Renal cortical epithelial cell (primary cell): ENCODE results near the gene FYCO1. TPM values are rescaled to one million over a fixed set of nuclear protein-coding genes. Genes with fewer than 3 reads are reported as not detected.
A peak's percentile ranks its signal among the peaks of the same experiment; 100 is the strongest.

ENCODE experiments used
- DNase-seq: peaks from one replicate; pipeline ENCODE4 v3.0.0-alpha.2; 2011; ENCODE audit warnings: low read depth
- total RNA-seq: library from RNA; depleted of rRNA; stranded (reverse); fragments of >200 nt; gene quantifications from 2 replicates; pipeline ENCODE4 v1.2.3, GENCODE V29; 2014

Gene FYCO1
- total RNA-seq, 1 donor from 2014 or later = 46.2 TPM

GRCh38 chr3:45915518-45916231 lies 79.9 kb downstream of the FYCO1 start:
- peak; percentile 88 for DNase-seq

GRCh38 chr3:45915059-45915439 lies 80.6 kb downstream of the FYCO1 start:
- no peak for DNase-seq

GRCh38 chr3:45914362-45915058 lies 81.1 kb downstream of the FYCO1 start:
- no peak for DNase-seq

- DNase-seq = no peak
Observed at GRCh38 chr3:45912435-45912834, 83.2 kb downstream of the FYCO1 start.

GRCh38 chr3:45911511-45912226 lies 84.0 kb downstream of the FYCO1 start:
- DNase-seq = no peak

- DNase-seq = no peak
Observed at GRCh38 chr3:45910892-45911291, 84.7 kb downstream of the FYCO1 start.

GRCh38 chr3:45909542-45909941 lies 86.1 kb downstream of the FYCO1 start:
- DNase-seq = no peak

- no peak for DNase-seq
Observed at GRCh38 chr3:45908761-45909160, 86.9 kb downstream of the FYCO1 start.

- DNase-seq = no peak
Observed at GRCh38 chr3:45907769-45908705, 87.6 kb downstream of the FYCO1 start.

GRCh38 chr3:45906681-45907407 lies 88.8 kb downstream of the FYCO1 start:
- DNase-seq = peak; percentile 6

GRCh38 chr3:45905755-45906154 lies 89.9 kb downstream of the FYCO1 start:
- no peak for DNase-seq

GRCh38 chr3:45904931-45905330 lies 90.7 kb downstream of the FYCO1 start:
- DNase-seq = no peak

GRCh38 chr3:45896956-45897355 lies 98.7 kb downstream of the FYCO1 start:
- peak; percentile 60 for DNase-seq

GRCh38 chr3:45895686-45896468 lies 99.7 kb downstream of the FYCO1 start:
- no peak for DNase-seq

GRCh38 chr3:45894015-45894414 lies 101.6 kb downstream of the FYCO1 start:
- DNase-seq = no peak

- no peak for DNase-seq
Observed at GRCh38 chr3:45892161-45892560, 103.5 kb downstream of the FYCO1 start.

- peak; percentile 66 for DNase-seq
Observed at GRCh38 chr3:45890405-45890804, 105.2 kb downstream of the FYCO1 start.

GRCh38 chr3:45889337-45889736 lies 106.3 kb downstream of the FYCO1 start:
- no peak for DNase-seq

GRCh38 chr3:45887759-45888511 lies 107.7 kb downstream of the FYCO1 start:
- DNase-seq = no peak
